Activated CD4-positive, alpha-beta T cell treated with anti-CD3 and anti-CD28 coated beads for 48 hours (primary cell): ENCODE measurements around the gene HECTD4.
A peak's percentile ranks its signal among the peaks of the same experiment; 100 is the strongest.

Source experiments
- DNase-seq: peaks from one replicate; pipeline ENCODE4 v3.0.0-alpha.2; 2020

Gene HECTD4

GRCh38 chr12:112149596-112149995 is 232.6 kb downstream of the HECTD4 start:
- DNase-seq = no peak

- DNase-seq = no peak
These were observed 234.2 kb downstream of the HECTD4 start for GRCh38 chr12:112148031-112148513.

GRCh38 chr12:112146123-112146522 is 236.1 kb downstream of the HECTD4 start:
- DNase-seq = no peak

GRCh38 chr12:112140728-112141127 is 241.5 kb downstream of the HECTD4 start:
- no peak for DNase-seq

- DNase-seq = no peak
These were observed 247.5 kb downstream of the HECTD4 start for GRCh38 chr12:112134731-112135130.

- DNase-seq = no peak
These were observed 248.8 kb downstream of the HECTD4 start for GRCh38 chr12:112133418-112133817.

GRCh38 chr12:112131686-112132085 is 250.5 kb downstream of the HECTD4 start:
- DNase-seq = no peak

GRCh38 chr12:112130441-112130998 is 251.7 kb downstream of the HECTD4 start:
- DNase-seq = no peak

GRCh38 chr12:112126911-112127310 is 255.3 kb downstream of the HECTD4 start:
- no peak for DNase-seq

GRCh38 chr12:112126000-112126438 is 256.2 kb downstream of the HECTD4 start:
- no peak for DNase-seq

- DNase-seq = peak; percentile 99
These were observed 256.8 kb downstream of the HECTD4 start, which contains the start of gene TRAFD1 for GRCh38 chr12:112125250-112125999. TSS of gene TRAFD1 (plus strand) at chr12:112125560. CDS start at chr12:112130523, 4,963 bp downstream.

- DNase-seq = no peak
These were observed 257.3 kb downstream of the HECTD4 start for GRCh38 chr12:112124918-112125249.

- DNase-seq = no peak
These were observed 259.2 kb downstream of the HECTD4 start for GRCh38 chr12:112122823-112123690.

- no peak for DNase-seq
These were observed 260.3 kb downstream of the HECTD4 start for GRCh38 chr12:112121780-112122565.

GRCh38 chr12:112117685-112118084 is 264.5 kb downstream of the HECTD4 start:
- no peak for DNase-seq

- DNase-seq = no peak
These were observed 265.8 kb downstream of the HECTD4 start for GRCh38 chr12:112116232-112117060.

GRCh38 chr12:112115259-112116045 is 266.8 kb downstream of the HECTD4 start:
- DNase-seq = no peak

GRCh38 chr12:112112409-112113133 is 269.7 kb downstream of the HECTD4 start:
- no peak for DNase-seq

GRCh38 chr12:112111931-112112330 is 270.3 kb downstream of the HECTD4 start:
- no peak for DNase-seq
